ENCODE results near the gene MAGI1.
"Not testable (repeated sequence)": the region's sequence is repeated elsewhere in the genome, so short reads cannot be mapped to it uniquely, and the experiment has no call there.

The MAGI1 gene

DNA sequence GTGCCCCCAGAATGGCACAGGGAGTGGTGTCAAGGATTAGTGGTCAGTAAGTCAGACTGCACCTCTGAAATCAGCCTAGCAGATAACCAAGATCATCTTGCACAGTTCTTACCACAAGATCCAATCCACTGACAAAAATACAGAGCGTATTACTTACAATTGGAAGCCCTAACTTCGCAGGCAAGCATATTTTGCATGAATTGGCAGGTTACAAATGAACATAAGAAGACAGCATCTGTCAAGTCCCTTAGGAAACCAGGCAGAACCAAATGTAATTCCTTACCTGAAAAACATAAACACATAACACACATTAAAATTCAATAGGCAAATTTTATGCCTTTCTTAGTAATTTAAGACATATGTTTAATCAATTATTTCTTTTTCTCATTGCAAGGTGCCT, 293.4 kb downstream of the MAGI1 start:
- Mint-ChIP-seq H3K4me3 (no peak overlapping the region), H3K27me3 (no peaks in the 10 kb centered on the region), H3K27ac (no peak overlapping the region), H3K4me1 (no peaks in the 10 kb centered on the region), H3K36me3 (no peaks in the 10 kb centered on the region), H3K9me3 (no peaks in the 10 kb centered on the region)
- ATAC-seq: no peak

- Mint-ChIP-seq H3K4me3 (no peak overlapping the region), H3K27me3 (no peaks in the 10 kb centered on the region), H3K4me1 (no peaks in the 10 kb centered on the region), H3K36me3 (no peaks in the 10 kb centered on the region), H3K9me3 (peaks cover under 1% of the 10 kb centered on the region), H3K27ac (no peak overlapping the region)
- no peak for ATAC-seq
These were observed 295.8 kb downstream of the MAGI1 start for GRCh38 chr3:65742914-65743313.

DNA sequence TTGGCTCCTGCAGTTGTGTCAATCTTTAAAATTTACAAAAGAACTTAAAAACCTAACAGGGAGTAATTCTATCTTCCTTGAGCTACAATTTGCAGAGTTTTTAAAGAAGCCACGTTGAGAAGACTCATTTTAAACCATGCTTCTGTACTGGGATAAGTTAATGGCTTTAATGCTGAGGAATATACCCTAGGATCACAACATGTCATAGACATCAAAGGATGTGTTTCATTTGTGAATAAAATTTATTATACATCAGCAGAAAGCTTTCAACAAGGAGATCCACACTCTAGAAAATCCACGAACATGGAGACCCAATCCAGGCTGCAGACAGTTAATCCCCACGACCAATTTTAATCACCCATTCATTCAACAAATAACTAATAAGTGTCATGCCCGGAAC, 297.2 kb downstream of the MAGI1 start:
- Mint-ChIP-seq H3K9me3 (peaks cover 4% of the 10 kb centered on the region), H3K27ac (no peak overlapping the region), H3K27me3 (no peaks in the 10 kb centered on the region), H3K4me1 (no peaks in the 10 kb centered on the region), H3K4me3 (no peak overlapping the region), H3K36me3 (no peaks in the 10 kb centered on the region)
- no peak for ATAC-seq

DNA sequence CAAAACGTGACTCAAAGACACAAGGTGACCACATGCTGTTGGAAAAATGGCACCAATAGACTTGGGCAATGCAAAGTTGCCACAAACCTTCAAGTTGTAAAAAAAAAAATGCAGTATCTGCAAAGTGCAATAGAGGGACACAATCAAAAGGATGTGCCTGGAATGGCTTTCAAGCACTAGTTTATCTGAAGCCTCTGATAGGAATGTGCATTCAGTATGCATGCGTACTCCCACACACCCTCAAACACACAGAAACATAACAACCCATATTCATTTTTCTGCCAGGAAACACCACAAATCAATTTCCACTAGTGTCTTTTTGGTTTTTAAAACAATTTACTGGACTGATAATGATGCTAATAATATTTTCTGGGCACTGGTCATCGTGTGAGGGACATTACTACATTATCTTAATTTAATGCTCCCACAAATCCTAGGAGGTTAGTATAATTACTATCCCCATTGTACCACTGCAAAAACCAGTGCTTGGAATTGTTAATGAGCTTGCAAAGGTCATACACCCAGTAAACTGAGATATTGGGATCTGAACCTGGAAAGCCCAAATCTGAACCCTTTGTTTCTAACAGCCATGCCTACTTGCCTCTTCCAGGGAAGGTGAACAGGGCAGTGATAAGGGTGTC, 298.7 kb downstream of the MAGI1 start:
- no peak for ATAC-seq
- Mint-ChIP-seq H3K36me3 (no peaks in the 10 kb centered on the region), H3K27ac (no peak overlapping the region), H3K9me3 (peaks cover 4% of the 10 kb centered on the region), H3K4me1 (no peaks in the 10 kb centered on the region), H3K4me3 (no peak overlapping the region), H3K27me3 (no peaks in the 10 kb centered on the region)

DNA sequence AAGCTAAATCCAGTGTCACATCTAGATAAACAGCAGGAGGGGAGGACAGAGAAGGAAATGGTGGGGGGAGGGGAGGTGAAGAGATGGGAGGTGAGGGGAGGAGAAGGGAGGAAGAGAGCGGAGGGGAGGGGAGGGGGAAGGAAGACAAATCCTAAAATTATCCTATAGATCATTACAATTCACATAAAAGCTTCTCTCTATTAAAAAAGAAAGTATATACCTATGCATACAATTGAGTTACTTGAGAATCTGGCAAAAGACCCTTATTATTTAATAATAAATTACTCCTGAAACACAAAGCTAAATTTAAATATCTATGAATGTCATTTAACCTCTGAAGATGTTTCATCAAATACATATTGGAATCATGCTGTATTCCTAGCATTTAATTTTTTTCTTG, 303.9 kb downstream of the MAGI1 start:
- no peaks in the 10 kb centered on the region for H3K4me1 Mint-ChIP-seq
- no peaks in the 10 kb centered on the region for H3K36me3 Mint-ChIP-seq
- H3K9me3 Mint-ChIP-seq: peaks cover 4% of the 10 kb centered on the region
- no peak for ATAC-seq
- no peak overlapping the region for H3K4me3 Mint-ChIP-seq
- no peak overlapping the region for H3K27ac Mint-ChIP-seq
- H3K27me3 Mint-ChIP-seq: no peaks in the 10 kb centered on the region

GRCh38 chr3:65734382-65734781, 304.3 kb downstream of the MAGI1 start:
- Mint-ChIP-seq H3K4me3 (no peak overlapping the region), H3K27ac (no peak overlapping the region), H3K27me3 (no peaks in the 10 kb centered on the region), H3K36me3 (no peaks in the 10 kb centered on the region), H3K9me3 (peaks cover 4% of the 10 kb centered on the region), H3K4me1 (no peaks in the 10 kb centered on the region)
- ATAC-seq: no peak

GRCh38 chr3:65733459-65733858, 305.3 kb downstream of the MAGI1 start:
- no peaks in the 10 kb centered on the region for H3K27me3 Mint-ChIP-seq
- no peaks in the 10 kb centered on the region for H3K36me3 Mint-ChIP-seq
- no peak for ATAC-seq
- H3K4me1 Mint-ChIP-seq: no peaks in the 10 kb centered on the region
- H3K4me3 Mint-ChIP-seq: no peak overlapping the region
- H3K9me3 Mint-ChIP-seq: peaks cover 4% of the 10 kb centered on the region
- H3K27ac Mint-ChIP-seq: no peak overlapping the region

DNA sequence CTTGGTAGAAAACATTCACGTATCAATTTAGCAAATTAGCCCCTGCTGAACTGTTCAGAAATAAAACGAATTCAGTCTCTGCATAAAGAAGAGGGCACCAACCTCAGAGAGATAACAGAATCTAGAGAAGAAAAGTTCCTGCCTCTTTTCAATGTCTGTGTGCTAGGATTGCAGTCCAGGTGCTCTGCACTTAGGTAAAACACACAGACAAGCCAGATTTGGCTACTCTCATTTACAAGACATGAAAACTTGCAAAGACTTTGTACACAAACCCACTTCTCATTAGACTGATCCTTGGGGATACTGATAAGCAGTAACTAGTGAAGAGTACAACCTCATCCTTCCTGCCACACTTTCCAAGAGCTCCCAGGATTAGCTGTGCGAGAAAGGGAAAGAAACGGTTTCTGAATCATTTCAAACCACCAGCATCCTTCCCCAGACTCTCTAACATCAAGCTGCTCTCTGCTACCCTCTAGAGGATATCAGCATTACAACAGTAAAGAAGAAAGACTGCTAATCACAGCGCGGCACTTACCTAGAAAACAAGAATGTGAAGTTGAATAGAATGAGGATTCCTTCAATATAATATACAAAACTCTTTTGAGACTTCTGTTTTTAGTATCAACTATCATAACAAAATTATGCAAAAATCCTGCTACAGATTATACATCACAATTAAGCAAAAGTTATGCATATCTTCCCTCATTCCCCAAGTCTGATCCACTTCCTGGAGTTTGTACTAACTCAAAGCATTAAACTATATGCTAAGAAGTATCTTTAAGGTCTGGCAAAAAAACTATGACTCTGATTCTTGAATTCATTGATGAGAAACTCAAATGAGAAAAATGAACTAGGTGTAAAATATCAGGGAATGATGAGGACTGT, 306.4 kb downstream of the MAGI1 start:
- Mint-ChIP-seq H3K4me3 (no peak overlapping the region), H3K27ac (no peak overlapping the region), H3K9me3 (no peaks in the 10 kb centered on the region), H3K27me3 (no peaks in the 10 kb centered on the region), H3K4me1 (no peaks in the 10 kb centered on the region), H3K36me3 (no peaks in the 10 kb centered on the region)
- ATAC-seq: no peak

- Mint-ChIP-seq H3K9me3 (no peaks in the 10 kb centered on the region), H3K4me1 (no peaks in the 10 kb centered on the region), H3K27ac (no peak overlapping the region), H3K4me3 (no peak overlapping the region), H3K36me3 (no peaks in the 10 kb centered on the region), H3K27me3 (no peaks in the 10 kb centered on the region)
- ATAC-seq: no peak
These were observed 308.3 kb downstream of the MAGI1 start for GRCh38 chr3:65730449-65730848.

DNA sequence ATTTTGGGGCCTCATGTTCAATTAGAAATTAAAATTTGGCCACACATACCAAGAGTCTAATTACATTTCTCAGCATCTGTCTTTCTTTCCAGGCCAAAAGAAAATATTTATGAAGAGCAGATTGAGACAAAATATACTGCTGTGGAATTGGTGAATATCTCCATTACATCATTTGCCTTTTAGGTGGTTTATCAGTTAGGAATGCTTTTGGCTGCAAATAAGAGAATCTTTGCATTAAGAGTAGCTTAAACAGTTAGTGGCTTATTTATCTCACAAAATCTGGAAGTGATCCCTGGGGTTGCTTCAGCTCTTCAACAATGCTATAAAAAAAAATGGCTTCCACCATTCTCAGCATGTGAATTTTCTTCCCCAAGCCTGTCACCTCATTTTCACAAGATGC, 308.7 kb downstream of the MAGI1 start:
- Mint-ChIP-seq H3K9me3 (no peaks in the 10 kb centered on the region), H3K36me3 (no peaks in the 10 kb centered on the region), H3K4me3 (no peak overlapping the region), H3K27me3 (no peaks in the 10 kb centered on the region), H3K27ac (no peak overlapping the region), H3K4me1 (no peaks in the 10 kb centered on the region)
- no peak for ATAC-seq

- no peak for ATAC-seq
- Mint-ChIP-seq H3K27ac (no peak overlapping the region), H3K27me3 (no peaks in the 10 kb centered on the region), H3K9me3 (no peaks in the 10 kb centered on the region), H3K4me1 (no peaks in the 10 kb centered on the region), H3K36me3 (no peaks in the 10 kb centered on the region), H3K4me3 (no peak overlapping the region)
These were observed 309.2 kb downstream of the MAGI1 start for GRCh38 chr3:65729555-65729954.

- Mint-ChIP-seq H3K4me1 (no peaks in the 10 kb centered on the region), H3K27ac (no peak overlapping the region), H3K4me3 (no peak overlapping the region), H3K36me3 (no peaks in the 10 kb centered on the region), H3K27me3 (no peaks in the 10 kb centered on the region), H3K9me3 (no peaks in the 10 kb centered on the region)
- ATAC-seq: no peak
These were observed 310.6 kb downstream of the MAGI1 start for GRCh38 chr3:65728138-65728537.

DNA sequence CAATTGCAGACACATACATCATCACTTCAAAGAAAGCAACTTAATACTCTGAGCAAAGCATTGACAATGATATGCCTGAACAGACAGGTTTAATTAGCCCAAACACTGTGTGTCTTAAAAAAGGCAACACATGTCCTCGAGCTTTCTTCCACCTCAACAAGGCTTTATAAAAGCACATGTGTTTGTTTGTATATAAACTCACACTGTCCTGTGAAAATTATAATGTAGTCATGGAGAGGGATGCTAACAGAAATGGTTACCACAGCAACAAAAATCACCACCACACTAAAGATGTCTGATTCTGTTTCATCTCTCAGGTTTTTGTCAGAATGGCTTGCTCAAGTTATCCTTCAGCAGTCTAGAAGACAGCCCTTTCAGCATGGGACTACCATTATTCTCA, 314.7 kb downstream of the MAGI1 start:
- no peaks in the 10 kb centered on the region for H3K36me3 Mint-ChIP-seq
- ATAC-seq: no peak
- H3K4me1 Mint-ChIP-seq: no peaks in the 10 kb centered on the region
- H3K27ac Mint-ChIP-seq: no peak overlapping the region
- peaks cover 3% of the 10 kb centered on the region for H3K9me3 Mint-ChIP-seq
- no peaks in the 10 kb centered on the region for H3K27me3 Mint-ChIP-seq
- no peak overlapping the region for H3K4me3 Mint-ChIP-seq

GRCh38 chr3:65723011-65723410, 315.7 kb downstream of the MAGI1 start:
- ATAC-seq: no peak
- Mint-ChIP-seq H3K4me3 (no peak overlapping the region), H3K27me3 (no peaks in the 10 kb centered on the region), H3K9me3 (peaks cover 3% of the 10 kb centered on the region), H3K27ac (no peak overlapping the region), H3K4me1 (no peaks in the 10 kb centered on the region), H3K36me3 (no peaks in the 10 kb centered on the region)

GRCh38 chr3:65720989-65721737, 317.6 kb downstream of the MAGI1 start:
- Mint-ChIP-seq H3K36me3 (no peaks in the 10 kb centered on the region), H3K4me1 (no peaks in the 10 kb centered on the region), H3K4me3 (no peak overlapping the region), H3K27me3 (no peaks in the 10 kb centered on the region), H3K27ac (no peak overlapping the region), H3K9me3 (peaks cover 3% of the 10 kb centered on the region)
- ATAC-seq: no peak

DNA sequence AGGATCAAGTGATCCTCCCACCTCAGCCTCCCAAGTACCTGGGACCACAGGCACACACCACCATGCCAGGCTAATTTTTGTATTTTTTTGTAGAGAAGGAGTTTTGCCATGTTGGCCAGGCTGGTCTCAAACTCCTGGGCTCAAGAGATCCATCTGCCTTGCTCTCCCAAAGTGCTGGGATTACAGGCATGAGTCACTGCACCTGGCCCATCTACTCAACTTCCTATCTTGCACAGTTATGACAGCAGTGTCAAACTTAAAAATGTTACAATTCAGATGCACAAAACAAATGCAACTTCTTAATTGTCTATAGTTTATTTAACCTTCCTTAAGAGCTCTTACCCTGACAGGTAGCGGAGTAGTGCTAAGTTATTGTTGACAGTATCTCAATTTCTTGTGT, 319.1 kb downstream of the MAGI1 start:
- H3K36me3 Mint-ChIP-seq, H3K27ac Mint-ChIP-seq, ATAC-seq, H3K4me1 Mint-ChIP-seq, H3K9me3 Mint-ChIP-seq, H3K4me3 Mint-ChIP-seq, H3K27me3 Mint-ChIP-seq: not testable (repeated sequence)
